Activated CD8-positive, alpha-beta memory T cell treated with anti-CD3 and anti-CD28 coated beads for 48 hours (primary cell): Measurements from ENCODE around the gene TACSTD2.
"Not testable (repeated sequence)": the region's sequence is repeated elsewhere in the genome, so short reads cannot be mapped to it uniquely, and the experiment has no call there.

Source experiments
- DNase-seq, 3 experiments: peaks; one replicate each; pipeline ENCODE4 v3.0.0-alpha.2; 2020; ENCODE audit warnings: low read depth in 2 of 3, low spot score in 2 of 3

The TACSTD2 gene

GRCh38 chr1:58587667-58588066 lies 10.6 kb upstream of the TACSTD2 start:
- DNase-seq, result no peak

- DNase-seq, result no peak
Observed at GRCh38 chr1:58586271-58586670, 9.2 kb upstream of the TACSTD2 start.

- no peak for DNase-seq
Observed at GRCh38 chr1:58585581-58586151, 8.6 kb upstream of the TACSTD2 start.

DNA sequence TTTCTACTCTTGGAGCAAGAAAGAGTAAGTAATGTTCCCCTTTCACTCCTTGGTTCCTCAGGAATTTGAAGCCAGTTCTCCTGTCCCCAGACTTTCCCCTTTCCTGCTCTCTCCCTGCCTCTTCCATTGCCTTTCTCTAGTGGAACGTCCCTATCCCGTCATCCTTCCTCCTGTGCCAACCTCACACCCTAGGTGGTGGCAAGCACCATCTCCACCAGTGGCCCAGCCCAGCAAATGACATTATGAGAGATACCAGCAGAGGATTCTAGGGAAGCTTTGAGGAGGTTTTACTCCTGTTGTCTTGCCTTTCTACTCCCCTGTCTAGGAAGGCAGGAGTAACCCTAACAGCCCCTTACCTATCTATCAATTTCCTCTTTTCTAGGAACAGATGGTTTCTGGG lies 8.1 kb upstream of the TACSTD2 start:
- DNase-seq, result no peak

GRCh38 chr1:58584082-58584895 lies 7.2 kb upstream of the TACSTD2 start:
- DNase-seq, result no peak

DNA sequence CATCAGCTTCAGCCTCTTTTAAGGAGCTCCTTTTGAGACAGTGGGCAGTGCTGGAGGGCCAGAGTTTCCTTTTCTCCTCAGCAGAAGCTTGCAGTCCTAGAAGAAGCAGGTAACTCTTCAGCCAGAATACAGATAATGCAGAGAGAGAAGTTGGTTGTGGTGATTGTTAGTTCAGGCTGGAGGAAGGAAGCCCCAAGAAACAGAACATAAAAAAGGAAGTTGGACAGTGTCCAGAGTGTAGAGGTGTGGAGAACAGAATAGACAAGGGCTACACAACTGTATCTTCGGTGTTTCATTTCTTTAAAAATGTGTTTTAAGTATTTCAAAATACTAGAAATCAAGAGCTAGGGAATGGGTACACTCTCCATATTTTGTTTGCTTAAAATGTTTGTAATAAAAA lies 6.4 kb upstream of the TACSTD2 start:
- DNase-seq, result no peak

DNA sequence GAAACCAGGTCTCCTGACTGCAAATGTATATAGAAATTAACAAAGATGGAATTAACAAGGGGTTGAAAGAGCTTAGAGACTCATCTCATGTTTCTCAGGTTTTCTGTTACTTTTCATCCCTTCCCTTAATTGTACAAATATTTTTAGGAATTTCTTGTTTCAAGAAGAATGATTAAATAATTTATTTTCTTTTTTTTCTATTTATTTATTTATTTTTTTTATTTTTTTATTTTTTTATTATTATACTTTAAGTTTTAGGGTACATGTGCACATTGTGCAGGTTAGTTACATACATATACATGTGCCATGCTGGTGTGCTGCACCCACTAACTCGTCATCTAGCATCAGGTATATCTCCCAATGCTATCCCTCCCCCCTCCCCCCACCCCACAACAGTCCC lies 5.1 kb upstream of the TACSTD2 start:
- DNase-seq, result not testable (repeated sequence)

- no peak for DNase-seq
Observed at GRCh38 chr1:58581641-58582040, 4.6 kb upstream of the TACSTD2 start.

DNA sequence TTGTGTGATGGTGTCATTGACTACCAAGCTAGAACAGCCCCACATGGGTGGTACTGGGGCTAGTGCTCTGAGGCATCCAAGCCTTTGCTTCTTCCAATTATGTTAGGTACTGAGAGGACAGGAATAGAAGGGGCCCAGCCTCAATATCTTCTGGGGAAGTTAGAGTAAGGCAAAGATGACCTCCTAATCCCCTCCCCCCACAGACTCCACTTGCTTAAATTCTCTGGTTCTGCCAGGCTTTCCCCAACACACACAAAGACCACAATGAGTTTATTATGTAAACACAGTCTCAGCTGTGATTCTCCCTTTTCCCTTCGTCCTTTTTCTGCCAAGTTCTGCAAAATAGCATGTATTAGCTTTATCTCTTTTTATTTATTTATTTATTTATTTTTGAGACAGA lies 3.1 kb upstream of the TACSTD2 start:
- DNase-seq, result no peak

DNA sequence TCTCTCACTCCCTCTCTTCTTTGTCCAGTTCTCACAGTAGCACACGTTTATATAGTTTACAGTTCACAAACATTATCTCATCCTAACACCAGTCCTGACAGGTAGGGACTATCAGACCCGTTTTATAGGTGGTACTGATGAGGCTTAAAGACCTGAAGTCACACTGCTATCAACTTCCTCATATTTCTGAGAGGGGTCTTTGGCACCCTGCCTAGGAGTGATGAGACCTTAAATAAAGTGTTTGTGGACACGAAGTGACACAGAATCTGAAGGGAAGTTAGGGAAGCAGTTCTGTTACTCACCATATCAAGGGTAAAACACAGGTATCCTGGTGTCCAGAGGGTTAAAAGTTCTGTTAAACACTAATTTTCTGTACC lies 590 bp upstream of the TACSTD2 start:
- DNase-seq, result no peak

DNA sequence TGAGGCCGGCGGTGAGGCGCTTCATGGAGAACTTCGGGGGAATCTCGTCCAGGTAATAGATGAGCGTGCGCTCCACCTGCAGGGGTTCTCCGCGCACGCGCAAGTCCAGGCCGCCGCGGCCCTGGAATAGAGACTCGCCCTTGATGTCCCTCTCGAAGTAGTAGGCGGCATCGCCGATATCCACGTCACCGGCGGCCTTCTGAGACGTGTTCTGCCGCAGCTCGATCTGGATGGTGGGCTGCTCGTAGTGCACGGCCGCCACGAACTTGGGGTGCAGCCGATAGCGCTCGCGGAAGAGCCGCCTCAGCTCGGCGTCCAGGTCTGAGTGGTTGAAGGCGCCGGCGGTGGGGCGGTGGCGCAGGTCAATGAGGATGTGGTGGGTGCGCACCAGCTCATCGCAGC lies 726 bp downstream of the TACSTD2 start:
- DNase-seq, result no peak

DNA sequence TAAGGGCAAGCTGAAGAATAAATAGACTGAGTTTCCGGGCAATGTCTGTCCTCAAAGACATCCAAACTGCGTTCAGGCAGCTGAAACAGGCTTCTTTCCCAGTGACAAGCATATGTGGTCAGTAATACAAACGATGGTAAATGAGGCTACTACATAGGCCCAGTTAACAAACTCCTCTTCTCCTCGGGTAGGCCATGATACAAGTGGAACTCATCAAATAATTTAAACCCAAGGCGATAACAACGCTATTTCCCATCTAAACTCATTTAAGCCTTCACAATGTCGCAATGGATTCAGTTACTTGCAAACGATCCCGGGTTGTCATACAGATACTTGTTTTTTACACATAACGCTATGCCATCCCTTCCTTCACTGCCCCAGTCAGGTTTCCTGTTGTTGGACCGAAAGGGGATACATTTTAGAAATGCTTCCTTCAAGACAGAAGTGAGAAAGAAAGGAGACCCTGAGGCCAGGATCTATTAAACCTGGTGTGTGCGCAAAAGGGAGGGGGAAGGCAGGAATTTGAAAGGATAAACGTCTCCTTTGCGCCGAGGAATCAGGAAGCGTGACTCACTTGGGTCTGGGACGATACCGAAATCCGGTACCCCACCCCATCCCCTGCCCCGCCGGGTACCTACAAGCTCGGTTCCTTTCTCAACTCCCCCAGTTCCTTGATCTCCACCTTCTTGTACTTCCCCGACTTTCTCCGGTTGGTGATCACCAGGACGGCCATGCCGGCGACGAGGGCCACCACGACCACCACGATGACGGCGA lies 1.3 kb downstream of the TACSTD2 start:
- DNase-seq, result no peak

DNA sequence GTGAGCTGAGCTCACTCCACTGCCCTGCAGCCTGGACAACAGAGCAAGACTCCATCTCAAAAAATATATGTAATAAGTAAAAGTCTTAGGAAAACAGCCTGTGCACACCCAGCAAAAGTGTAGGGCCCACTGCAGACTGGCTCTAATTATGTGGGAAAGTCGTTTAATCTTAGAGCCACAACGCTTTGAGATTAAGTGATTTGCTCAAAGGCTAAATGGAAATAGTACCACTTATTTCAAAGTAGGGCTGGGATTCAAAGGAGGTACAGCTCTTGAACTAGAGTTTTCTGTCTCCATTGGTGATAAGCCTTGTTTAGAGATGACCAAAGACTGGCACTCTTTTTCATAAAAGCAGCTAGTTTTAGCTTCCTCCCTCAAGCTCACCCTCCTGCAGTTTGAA lies 2.2 kb downstream of the TACSTD2 start:
- no peak for DNase-seq

DNA sequence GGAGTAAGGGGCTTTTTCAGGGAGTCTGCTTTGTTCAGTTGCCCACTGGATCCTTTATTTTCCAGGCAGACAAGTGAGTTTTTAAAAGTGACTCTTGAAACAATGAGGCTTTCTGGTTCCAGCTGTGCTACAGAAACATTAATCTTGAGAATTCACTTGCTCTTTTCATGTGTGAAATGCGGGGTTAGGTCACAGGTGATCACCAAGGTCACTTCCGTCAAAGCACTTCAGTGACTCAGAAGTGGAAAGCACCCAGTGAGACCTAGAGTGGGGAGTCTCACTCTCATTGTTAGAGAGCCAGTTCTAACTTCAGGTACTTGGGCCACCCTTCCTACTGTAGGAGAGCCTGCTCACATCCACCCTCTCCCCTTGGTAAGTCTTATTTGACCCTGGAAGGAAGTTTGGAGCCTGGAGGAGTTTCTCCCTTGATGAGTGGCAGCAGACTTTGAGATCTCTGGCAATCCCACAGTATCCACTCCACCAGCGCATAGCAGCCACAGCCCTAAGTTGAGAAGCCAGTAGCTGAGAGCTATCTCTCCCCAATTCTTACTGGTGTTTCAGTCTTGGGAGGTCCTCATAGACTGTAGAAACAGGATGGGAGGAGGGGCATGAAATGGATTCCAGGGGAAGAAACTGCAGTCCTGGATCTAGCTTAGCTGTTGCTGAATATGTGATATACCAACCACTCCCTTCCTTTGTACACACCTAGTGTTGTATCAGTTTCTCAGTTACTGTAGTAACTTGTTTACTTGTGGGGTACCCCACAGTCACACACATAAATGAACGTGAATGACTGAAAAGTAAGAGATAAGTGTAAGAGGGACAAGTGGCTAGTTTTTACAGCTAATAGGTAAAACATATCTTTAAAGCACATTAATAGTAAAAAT lies 3.1 kb downstream of the TACSTD2 start:
- no peak for DNase-seq

DNA sequence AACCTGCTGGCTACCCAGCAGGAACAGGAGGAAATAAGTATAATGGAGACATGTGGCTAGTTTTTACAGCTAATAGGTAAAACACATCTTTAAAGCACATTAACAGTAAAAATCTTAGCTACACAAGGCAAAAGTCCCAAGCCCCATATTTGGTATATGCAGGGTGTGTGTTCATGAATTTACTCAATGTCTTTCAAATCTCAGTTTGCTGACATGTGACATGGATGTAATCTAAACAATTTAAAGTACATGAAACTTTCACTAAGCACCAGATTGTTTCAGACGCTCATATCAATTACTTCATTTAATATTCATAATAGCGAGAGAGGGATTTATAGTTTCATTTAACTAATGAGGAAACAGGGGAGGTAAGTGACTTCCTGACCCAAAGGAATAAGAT lies 3.9 kb downstream of the TACSTD2 start:
- DNase-seq, result no peak

- no peak for DNase-seq
Observed at GRCh38 chr1:58572690-58573089, 4.4 kb downstream of the TACSTD2 start.

DNA sequence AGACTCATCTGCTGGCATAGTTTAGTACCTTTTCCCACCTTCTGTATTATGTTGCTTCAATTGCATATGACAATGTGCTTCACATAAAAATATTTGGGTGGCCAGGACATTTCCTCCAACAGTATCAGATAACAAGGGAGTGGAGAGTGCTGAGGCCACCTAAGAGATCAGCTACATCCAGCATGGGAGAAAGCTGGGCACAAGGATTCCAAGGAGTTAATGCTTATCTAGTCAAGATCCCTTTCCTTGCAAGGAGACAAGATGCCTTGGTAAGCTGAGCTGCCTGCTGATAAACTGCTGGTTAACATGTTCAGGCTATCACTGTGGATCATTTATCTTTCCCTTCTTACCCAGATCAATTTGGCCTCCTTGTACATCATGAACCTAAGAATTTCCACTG lies 5.4 kb downstream of the TACSTD2 start:
- no peak for DNase-seq

- no peak for DNase-seq
Observed at GRCh38 chr1:58570817-58571216, 6.2 kb downstream of the TACSTD2 start.

DNA sequence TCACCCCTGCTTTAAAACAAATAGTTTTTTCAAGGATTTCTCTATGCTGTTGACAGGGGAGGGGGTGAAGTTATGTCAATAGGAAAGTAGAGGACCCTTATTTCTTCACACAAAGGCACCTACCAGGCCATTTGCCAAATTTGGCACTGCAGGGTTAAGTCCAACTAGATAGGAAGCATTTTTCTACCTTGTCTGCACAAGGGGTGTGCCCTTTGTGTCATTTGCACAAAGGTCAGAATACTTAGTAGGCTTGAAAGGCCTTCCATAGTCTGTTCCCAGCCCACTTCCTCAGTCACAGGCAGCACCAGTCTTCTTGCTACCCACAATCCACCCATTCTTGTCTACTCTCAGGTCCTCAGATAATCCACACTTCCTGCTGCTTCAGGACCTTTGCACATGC lies 7.0 kb downstream of the TACSTD2 start:
- no peak for DNase-seq

- no peak for DNase-seq
Observed at GRCh38 chr1:58568911-58569310, 8.1 kb downstream of the TACSTD2 start.

GRCh38 chr1:58568271-58568860 lies 8.7 kb downstream of the TACSTD2 start:
- DNase-seq, result no peak
